Uterus (tissue), 4 donors: Measurements from ENCODE around the gene NPC1L1. TPM values are rescaled to one million over a fixed set of nuclear protein-coding genes. Genes with fewer than 3 reads are reported as not detected.

ENCODE experiments used
- DNase-seq, 2 donors: peaks; one replicate each; pipeline ENCODE4 v3.0.0-alpha.2; 2019 to 2020
- H3K27ac ChIP-seq, 2 donors: fragments of 200-600 bp; sonication (generic); 1 replicate in 1 of 2; 2 replicates in 1 of 2; pipeline ENCODE4 v1.5.1; 2016 to 2018
- H3K27me3 ChIP-seq, 2 donors: fragments of 200-600 bp; sonication (generic); one replicate each; pipeline ENCODE4 v1.5.1; 2018 to 2019; ENCODE audit warnings: control low read depth in 1 of 2
- H3K36me3 ChIP-seq, 2 donors: fragments of 200-600 bp; sonication (generic); one replicate each; pipeline ENCODE4 v1.5.1; 2019; ENCODE audit warnings: control low read depth in 1 of 2
- H3K4me1 ChIP-seq, 2 donors: fragments of 200-600 bp; sonication (generic); one replicate each; pipeline ENCODE4 v1.5.1; 2018 to 2019; ENCODE audit warnings: control low read depth in 1 of 2
- H3K4me3 ChIP-seq, 2 donors: fragments of 200-600 bp; sonication (generic); 1 replicate in 1 of 2; 2 replicates in 1 of 2; pipeline ENCODE4 v1.5.1; 2018 to 2019; ENCODE audit warnings: mild to moderate bottlenecking in 1 of 2
- H3K9me3 ChIP-seq, 2 donors: fragments of 200-600 bp; sonication (generic); one replicate each; pipeline ENCODE4 v1.5.1; 2019; ENCODE audit warnings: control low read depth in 1 of 2
- CTCF ChIP-seq, 4 experiments: fragments of 200-600 bp in 2 of 4; fragments of 450-650 bp in 2 of 4; sonication (generic) in 2 of 4; IDR thresholded peaks; one replicate each; pipeline ENCODE4 v1.5.1; 2016 to 2019; ENCODE audit warnings: antibody characterized with exemption in 4 of 4, mild to moderate bottlenecking in 2 of 4, moderate library complexity in 1 of 4
- POLR2A ChIP-seq, 2 donors: fragments of 450-650 bp; IDR thresholded peaks; one replicate each; pipeline ENCODE4 v1.6.1; 2016; ENCODE audit warnings: antibody characterized with exemption in 2 of 2, mild to moderate bottlenecking in 1 of 2, moderate library complexity in 1 of 2
- intact Hi-C: fragments of 100-400 bp; cut with DNase I; formaldehyde crosslinking; loops from one replicate; pipeline ENCODE4 v1.15.1; 2023; ENCODE audit warnings: low total_unique reads
- total RNA-seq, 4 donors: library from RNA; depleted of rRNA in 3 of 4; stranded (reverse); fragments of >200 nt in 3 of 4; gene quantifications; one replicate each; pipeline versions ENCODE4 v1.1.0 to v1.2.4, GENCODE V29; 2014 to 2023
- donor health status: DM: yes; HTN: yes; CAD: no.

The NPC1L1 gene
- total RNA-seq, 4 donors from 2014 or later = 0.49 TPM; not detected in 3

GRCh38 chr7:44471436-44471835 is 69.7 kb downstream of the NPC1L1 start:
- no peak overlapping the region for H3K4me3 ChIP-seq
- H3K27ac ChIP-seq = no peak overlapping the region
- H3K4me1 ChIP-seq = no peaks in the 10 kb centered on the region
- H3K27me3 ChIP-seq = no peaks in the 10 kb centered on the region
- intact Hi-C loops = no loop called here
- H3K9me3 ChIP-seq = no peaks in the 10 kb centered on the region
- DNase-seq = no peak
- no peak for TF ChIP-seq CTCF (IDR thresholded peaks at IDR 0.05)
- TF ChIP-seq POLR2A (IDR thresholded peaks at IDR 0.05) = no peak
- H3K36me3 ChIP-seq = no peaks in the 10 kb centered on the region

- no peaks in the 10 kb centered on the region for H3K36me3 ChIP-seq
- no peak overlapping the region for H3K4me3 ChIP-seq
- intact Hi-C loops = no loop called here
- H3K27me3 ChIP-seq = no peaks in the 10 kb centered on the region
- no peak for TF ChIP-seq CTCF (IDR thresholded peaks at IDR 0.05)
- TF ChIP-seq POLR2A (IDR thresholded peaks at IDR 0.05) = no peak
- no peak overlapping the region for H3K27ac ChIP-seq
- no peaks in the 10 kb centered on the region for H3K9me3 ChIP-seq
- DNase-seq = no peak
- no peaks in the 10 kb centered on the region for H3K4me1 ChIP-seq
These were observed 70.4 kb downstream of the NPC1L1 start for GRCh38 chr7:44470628-44471245.

DNA sequence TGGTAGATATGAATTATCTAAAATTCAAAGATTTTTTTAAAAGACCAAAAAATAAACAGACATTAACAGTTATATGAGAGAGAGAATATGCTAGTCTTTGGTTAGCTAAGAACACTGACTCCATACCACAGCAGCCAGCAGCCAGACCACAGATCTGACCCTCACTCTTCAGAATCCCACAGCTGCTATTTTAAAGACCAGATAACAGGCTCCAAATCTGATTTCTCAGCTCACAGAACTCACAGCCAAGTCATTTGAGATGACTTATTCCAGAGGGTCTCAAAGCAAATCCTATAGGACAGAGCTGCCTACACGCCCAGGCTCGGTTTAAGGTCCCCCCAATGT is 71.0 kb downstream of the NPC1L1 start:
- Histone ChIP-seq H3K9me3 (no peaks in the 10 kb centered on the region), H3K27me3 (no peaks in the 10 kb centered on the region), H3K27ac (no peak overlapping the region), H3K36me3 (no peaks in the 10 kb centered on the region), H3K4me1 (no peaks in the 10 kb centered on the region), H3K4me3 (no peak overlapping the region)
- intact Hi-C loops = no loop called here
- DNase-seq = no peak
- TF ChIP-seq CTCF (IDR thresholded peaks at IDR 0.05) (no peak), POLR2A (IDR thresholded peaks at IDR 0.05) (no peak)

DNA sequence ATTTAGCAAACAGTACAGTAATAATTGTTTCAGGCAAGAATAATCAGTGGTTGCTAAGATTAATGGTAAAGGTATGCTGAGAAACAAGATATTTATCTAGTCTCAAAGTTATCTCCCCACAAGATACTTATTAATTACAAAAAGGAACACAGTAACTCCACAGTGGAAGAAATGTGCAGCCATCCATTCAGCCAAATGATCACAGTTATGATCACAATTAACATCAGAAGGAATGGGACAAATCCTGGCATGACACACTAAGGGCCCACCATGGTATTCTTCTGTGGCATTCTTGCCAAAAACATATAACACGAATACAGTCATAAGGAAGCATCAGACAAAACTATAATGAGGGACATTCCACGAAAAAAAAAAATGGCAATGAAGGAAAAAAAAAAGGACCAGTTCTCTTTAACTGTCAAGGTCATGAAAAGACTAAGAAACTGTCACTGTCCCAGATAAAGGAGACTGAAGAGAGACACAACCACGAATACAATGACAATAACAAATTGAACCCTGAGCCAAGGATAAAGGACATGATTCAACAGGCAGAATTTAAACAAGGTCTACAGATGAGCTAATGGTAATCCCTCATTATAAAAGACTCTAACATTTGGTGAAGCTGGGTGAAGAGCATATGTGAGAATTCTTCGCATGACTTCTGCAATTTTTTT is 71.5 kb downstream of the NPC1L1 start:
- H3K4me1 ChIP-seq = no peaks in the 10 kb centered on the region
- no peak for DNase-seq
- intact Hi-C loops = no loop called here
- H3K27ac ChIP-seq = no peak overlapping the region
- no peaks in the 10 kb centered on the region for H3K36me3 ChIP-seq
- H3K27me3 ChIP-seq = no peaks in the 10 kb centered on the region
- H3K4me3 ChIP-seq = no peak overlapping the region
- H3K9me3 ChIP-seq = no peaks in the 10 kb centered on the region
- TF ChIP-seq POLR2A (IDR thresholded peaks at IDR 0.05) (no peak), CTCF (IDR thresholded peaks at IDR 0.05) (no peak)

GRCh38 chr7:44467217-44467548 is 73.9 kb downstream of the NPC1L1 start:
- TF ChIP-seq POLR2A (IDR thresholded peaks at IDR 0.05) = no peak
- TF ChIP-seq CTCF (IDR thresholded peaks at IDR 0.05) = no peak
- H3K27me3 ChIP-seq = no peaks in the 10 kb centered on the region
- no peak overlapping the region for H3K27ac ChIP-seq
- intact Hi-C loops = no loop called here
- H3K4me1 ChIP-seq = no peaks in the 10 kb centered on the region
- no peaks in the 10 kb centered on the region for H3K36me3 ChIP-seq
- no peak overlapping the region for H3K4me3 ChIP-seq
- DNase-seq = no peak
- no peaks in the 10 kb centered on the region for H3K9me3 ChIP-seq
